Lung (tissue), 12 donors: ENCODE measurements around the gene GAN. TPM values are rescaled to one million over a fixed set of nuclear protein-coding genes. Genes with fewer than 3 reads are reported as not detected.

ENCODE experiments used
- ATAC-seq: fragments of 200-7000 bp; cut with Tn5 transposase; one replicate; pipeline ENCODE4 v1.9.1; 2020; ENCODE audit warnings: moderate number of reproducible peaks; ENCODE audit not compliant: insufficient read depth, low FRiP score
- DNase-seq, 3 donors: peaks; one replicate each; pipeline ENCODE4 v3.0.0-alpha.2; 2013 to 2017
- H3K27ac ChIP-seq, 2 donors: one replicate each; pipeline ENCODE4 v1.5.1; 2013; ENCODE audit warnings: mild to moderate bottlenecking in 2 of 2, moderate library complexity in 2 of 2, control low read depth in 1 of 2, inconsistent platforms in 1 of 2, low read depth in 1 of 2, low read length in 1 of 2
- H3K27me3 ChIP-seq, 3 donors: one replicate each; pipeline ENCODE4 v1.5.1; 2013; ENCODE audit warnings: low read length in 2 of 3; ENCODE audit not compliant: control insufficient read depth in 3 of 3, insufficient read depth in 3 of 3
- H3K36me3 ChIP-seq, 4 donors: one replicate each; pipeline ENCODE4 v1.5.1; 2013; ENCODE audit warnings: low read length in 4 of 4, mild to moderate bottlenecking in 1 of 4, moderate library complexity in 1 of 4; ENCODE audit not compliant: control insufficient read depth in 4 of 4, insufficient read depth in 4 of 4
- H3K4me1 ChIP-seq, 5 donors: one replicate each; pipeline ENCODE4 v1.5.1; 2013; ENCODE audit warnings: low read length in 5 of 5, mild to moderate bottlenecking in 2 of 5, moderate library complexity in 1 of 5; ENCODE audit not compliant: control insufficient read depth in 5 of 5, insufficient read depth in 5 of 5
- H3K4me3 ChIP-seq: one replicate; pipeline ENCODE4 v1.5.1; 2013; ENCODE audit warnings: mild to moderate bottlenecking, control low read depth, moderate library complexity
- H3K9ac ChIP-seq, 2 donors: one replicate each; pipeline ENCODE4 v1.5.1; 2013; ENCODE audit warnings: low read length in 2 of 2, control low read depth in 1 of 2; ENCODE audit not compliant: insufficient read depth in 1 of 2
- H3K9me3 ChIP-seq, 4 donors: one replicate each; pipeline ENCODE4 v1.5.1; 2013; ENCODE audit warnings: low read length in 3 of 4, mild to moderate bottlenecking in 1 of 4, moderate library complexity in 1 of 4; ENCODE audit not compliant: control insufficient read depth in 4 of 4, insufficient read depth in 3 of 4
- CTCF ChIP-seq: IDR thresholded peaks from 2 replicates; pipeline ENCODE4 v1.5.1; 2012; ENCODE audit warnings: mild to moderate bottlenecking; ENCODE audit errors: control extremely low read depth, extremely low read depth
- WGBS, 2 donors: extraction: QIAGEN DNeasy Blood & Tissue Kit; methylation state at CpG; one replicate each; pipeline ENCODE4 v1.1.7; 2013; 5-methylcytosine and 5-hydroxymethylcytosine counted together
- polyA plus RNA-seq, 2 donors: library from polyadenylated mRNA; stranded (reverse); fragments of 200-250 nt; gene quantifications; one replicate each; pipeline ENCODE4 v1.2.1, GENCODE V29; 2013
- total RNA-seq, 2 donors: library from RNA; depleted of rRNA in 1 of 2; stranded (reverse); fragments of >200 nt in 1 of 2; gene quantifications; one replicate each; pipeline ENCODE4 v1.2.1, GENCODE V29; 2014 to 2021
- donor health status: control.
- donor health status: control.
- donor health status: Bipolar disorder and iron deficiency.
- donor health status: healthy.
- donor health status: DM: yes; HTN: yes; CAD: no.

Gene GAN
- total and polyA plus RNA-seq, 4 donors, result 0.76 to 9.0 (median 4.4) TPM

- WGBS, 2 donors, result 64 to 79% methylated on average over 7 of the region's 7 CpGs
- no peaks in the 10 kb centered on the region for H3K27me3 ChIP-seq
- H3K27ac ChIP-seq, result no peak overlapping the region
- no peak overlapping the region for H3K4me3 ChIP-seq
- no peaks in the 10 kb centered on the region for H3K36me3 ChIP-seq
- no peaks in the 10 kb centered on the region for H3K9me3 ChIP-seq
- ATAC-seq (no peak), DNase-seq (no peak)
- H3K4me1 ChIP-seq, result peaks cover 0 to 30% (median 20%) of the 10 kb centered on the region in 5 donors
- no peak overlapping the region for H3K9ac ChIP-seq
- no peak for TF ChIP-seq CTCF
Observed at GRCh38 chr16:81266680-81267095, 48.1 kb upstream of the GAN start.

- no peak overlapping the region for H3K4me3 ChIP-seq
- no peaks in the 10 kb centered on the region for H3K27me3 ChIP-seq
- H3K9ac ChIP-seq, result no peak overlapping the region
- peaks cover 0 to 29% (median 24%) of the 10 kb centered on the region in 5 donors for H3K4me1 ChIP-seq
- no peaks in the 10 kb centered on the region for H3K36me3 ChIP-seq
- WGBS, 2 donors, result 94 to 95% methylated on average over 5 of the region's 5 CpGs
- no peak overlapping the region for H3K27ac ChIP-seq
- DNase-seq, result no peak
- no peak for ATAC-seq
- no peak for TF ChIP-seq CTCF
- no peaks in the 10 kb centered on the region for H3K9me3 ChIP-seq
Observed at GRCh38 chr16:81268509-81268908, 46.3 kb upstream of the GAN start.

GRCh38 chr16:81273223-81273950, 41.4 kb upstream of the GAN start:
- TF ChIP-seq CTCF, result no peak
- Histone ChIP-seq H3K27ac (no peak overlapping the region), H3K27me3 (no peaks in the 10 kb centered on the region), H3K4me3 (no peak overlapping the region), H3K36me3 (no peaks in the 10 kb centered on the region), H3K9me3 (no peaks in the 10 kb centered on the region), H3K9ac (no peak overlapping the region), H3K4me1 (peaks cover 0 to 7% (median 5%) of the 10 kb centered on the region in 5 donors)
- WGBS, 2 donors, result 80 to 82% methylated on average over 10 of the region's 10 CpGs
- DNase-seq (no peak), ATAC-seq (no peak)

- Histone ChIP-seq H3K27ac (no peak overlapping the region), H3K27me3 (no peaks in the 10 kb centered on the region), H3K9me3 (no peaks in the 10 kb centered on the region), H3K4me1 (peaks cover 0 to 7% (median 5%) of the 10 kb centered on the region in 5 donors), H3K4me3 (no peak overlapping the region), H3K36me3 (no peaks in the 10 kb centered on the region), H3K9ac (no peak overlapping the region)
- DNase-seq, result no peak
- no peak for ATAC-seq
- no peak for TF ChIP-seq CTCF
- 78 to 84% methylated on average over 9 of the region's 9 CpGs for WGBS, 2 donors
Observed at GRCh38 chr16:81275064-81275532, 39.7 kb upstream of the GAN start.
